Gastrocnemius medialis (tissue), 4 donors: ENCODE data around the gene PAPPA.

Source experiments
- CTCF ChIP-seq, 5 experiments: fragments of 450-650 bp in 3 of 5; fragments of 200-600 bp in 2 of 5; sonication (generic) in 2 of 5; IDR thresholded peaks in 4 of 5; conservative IDR thresholded peaks in 1 of 5; 1 replicate in 4 of 5; 2 replicates in 1 of 5; pipeline ENCODE4 v1.5.1; 2016 to 2019; ENCODE audit warnings: antibody characterized with exemption in 5 of 5, mild to moderate bottlenecking in 3 of 5, moderate library complexity in 3 of 5
- POLR2A ChIP-seq, 2 donors: fragments of 450-650 bp; IDR thresholded peaks; one replicate each; pipeline ENCODE4 v1.6.1; 2017; ENCODE audit warnings: antibody characterized with exemption in 2 of 2, mild to moderate bottlenecking in 2 of 2, moderate library complexity in 2 of 2

DNA sequence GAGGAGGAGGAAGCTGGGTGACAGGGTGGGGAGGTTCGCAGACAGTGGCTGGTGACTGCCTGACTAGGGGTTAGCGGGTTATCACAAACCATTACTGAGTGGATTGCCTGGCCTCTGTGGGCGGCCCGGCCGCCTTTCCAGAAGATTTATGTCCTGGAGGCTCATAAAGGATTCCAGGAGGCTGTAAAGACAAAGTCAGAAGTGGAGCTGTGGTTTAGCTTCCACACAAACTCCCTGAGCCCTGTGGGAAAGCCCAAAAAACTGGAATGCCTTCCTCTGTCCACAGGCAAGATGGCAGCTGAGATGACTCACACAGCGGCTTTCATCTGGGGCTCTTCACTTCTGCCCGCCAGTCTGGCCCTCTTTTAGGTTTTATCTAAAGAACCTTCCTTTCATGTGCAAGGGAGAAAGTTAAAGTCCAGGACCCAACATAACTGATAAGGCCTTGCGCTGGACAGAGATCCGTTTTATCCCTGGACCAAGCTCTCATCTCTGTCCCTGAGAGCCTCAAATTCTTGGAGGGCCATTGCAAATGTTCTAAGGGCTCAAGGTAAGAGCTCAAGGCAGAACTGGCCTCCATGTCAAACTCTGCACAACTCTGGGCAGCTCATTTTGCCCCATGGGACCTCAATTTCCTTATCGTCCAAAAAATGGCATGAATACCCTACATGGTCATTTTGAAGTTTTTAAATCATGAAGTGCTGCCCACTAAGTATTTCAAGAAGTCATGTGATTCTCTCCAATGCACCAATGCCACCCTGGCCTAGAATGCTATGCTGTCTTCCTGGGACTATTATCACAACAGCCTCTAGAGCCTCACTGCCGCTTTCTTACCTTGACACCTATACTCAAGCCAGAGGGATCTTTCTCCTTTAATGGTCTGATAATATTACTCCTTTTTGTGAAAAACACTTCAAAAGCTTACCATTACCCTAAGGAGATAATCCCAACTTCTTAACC, 284.1 kb downstream of the PAPPA start:
- no peak for TF ChIP-seq CTCF (IDR thresholded peaks at IDR 0.05 in 4 of 5, conservative IDR thresholded peaks at IDR 0.05 in 1 of 5)
- TF ChIP-seq POLR2A (IDR thresholded peaks at IDR 0.05) = no peak
